Measurements from ENCODE around the gene C14orf39.

The C14orf39 gene, protein sequence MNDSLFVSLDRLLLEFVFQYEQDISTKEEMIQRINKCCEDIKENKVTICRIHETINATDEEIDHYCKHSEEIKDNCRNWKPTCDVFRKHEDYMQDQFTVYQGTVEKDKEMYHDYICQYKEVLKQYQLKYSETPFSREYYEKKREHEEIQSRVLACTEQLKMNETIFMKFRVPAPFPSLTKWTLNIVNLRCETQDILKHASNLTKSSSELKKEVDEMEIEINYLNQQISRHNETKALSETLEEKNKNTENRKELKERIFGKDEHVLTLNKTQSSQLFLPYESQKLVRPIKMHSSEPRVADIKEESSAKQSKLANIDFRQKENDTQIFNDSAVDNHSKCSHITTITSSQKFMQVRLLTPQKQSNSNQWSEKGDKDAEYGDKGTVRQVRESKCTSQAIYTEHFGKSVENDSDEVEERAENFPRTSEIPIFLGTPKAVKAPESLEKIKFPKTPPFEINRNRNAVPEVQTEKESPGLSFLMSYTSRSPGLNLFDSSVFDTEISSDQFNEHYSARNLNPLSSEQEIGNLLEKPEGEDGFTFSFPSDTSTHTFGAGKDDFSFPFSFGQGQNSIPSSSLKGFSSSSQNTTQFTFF

DNA sequence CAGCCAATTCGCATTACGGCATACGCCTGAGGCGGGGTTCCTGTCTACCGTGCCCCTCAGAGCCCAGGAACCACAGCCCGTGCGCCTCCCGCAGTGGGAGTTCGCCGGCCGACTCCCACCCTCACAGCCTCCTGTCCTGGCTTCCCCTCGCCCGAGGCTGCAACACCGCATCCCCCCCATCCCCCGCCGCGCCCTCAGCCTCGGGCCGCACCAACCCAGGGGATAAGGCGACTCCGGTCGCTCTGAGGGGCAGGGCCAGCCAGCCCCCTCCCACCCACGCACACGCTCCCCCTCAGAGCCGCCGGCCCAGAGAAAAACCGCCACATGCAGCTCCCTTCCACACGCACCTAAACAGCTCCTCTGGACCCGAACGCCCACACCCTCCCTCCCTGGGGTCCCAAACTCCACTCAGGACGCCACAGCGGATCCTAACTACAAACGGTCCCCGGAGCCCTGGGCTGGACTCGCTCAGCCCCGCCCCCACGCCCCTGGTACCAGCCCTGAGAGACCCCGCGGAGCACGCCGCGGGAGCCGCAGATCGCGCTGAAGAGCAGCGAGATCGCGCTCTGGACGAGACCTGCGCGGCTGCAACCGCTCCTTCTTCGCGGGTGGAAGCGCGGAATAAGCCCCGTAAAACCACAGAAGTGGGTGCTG is at the start of gene C14orf39:
Gene C14orf39 (minus strand): TSS at position 466 of the 654 bp plus-strand sequence. CDS start 985 bp downstream, outside the sequence.
- in situ Hi-C loops (cut with MboI; ENCODE audit: low sequenced_read_pairs): no loop called here

DNA sequence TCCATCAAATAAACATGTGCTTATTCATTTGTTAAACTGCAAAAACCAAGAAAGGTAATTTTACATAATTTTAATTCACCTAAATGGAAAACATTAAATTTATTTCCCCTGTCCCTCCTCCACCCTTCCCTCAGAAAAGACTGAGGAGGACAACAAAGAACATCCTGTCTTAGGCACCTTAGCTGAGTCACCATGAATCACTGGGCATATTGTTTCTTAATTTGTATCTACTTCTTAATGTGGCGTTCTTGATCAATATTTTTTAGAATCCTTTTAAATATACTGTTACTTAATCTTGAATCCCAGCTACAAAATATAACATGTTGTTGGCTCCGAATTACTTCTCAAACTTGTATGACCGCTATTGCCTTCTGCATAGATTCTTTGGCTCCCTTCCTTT is 46.6 kb upstream of the C14orf39 start:
- in situ Hi-C loops (cut with MboI; ENCODE audit: low sequenced_read_pairs): no loop called here

DNA sequence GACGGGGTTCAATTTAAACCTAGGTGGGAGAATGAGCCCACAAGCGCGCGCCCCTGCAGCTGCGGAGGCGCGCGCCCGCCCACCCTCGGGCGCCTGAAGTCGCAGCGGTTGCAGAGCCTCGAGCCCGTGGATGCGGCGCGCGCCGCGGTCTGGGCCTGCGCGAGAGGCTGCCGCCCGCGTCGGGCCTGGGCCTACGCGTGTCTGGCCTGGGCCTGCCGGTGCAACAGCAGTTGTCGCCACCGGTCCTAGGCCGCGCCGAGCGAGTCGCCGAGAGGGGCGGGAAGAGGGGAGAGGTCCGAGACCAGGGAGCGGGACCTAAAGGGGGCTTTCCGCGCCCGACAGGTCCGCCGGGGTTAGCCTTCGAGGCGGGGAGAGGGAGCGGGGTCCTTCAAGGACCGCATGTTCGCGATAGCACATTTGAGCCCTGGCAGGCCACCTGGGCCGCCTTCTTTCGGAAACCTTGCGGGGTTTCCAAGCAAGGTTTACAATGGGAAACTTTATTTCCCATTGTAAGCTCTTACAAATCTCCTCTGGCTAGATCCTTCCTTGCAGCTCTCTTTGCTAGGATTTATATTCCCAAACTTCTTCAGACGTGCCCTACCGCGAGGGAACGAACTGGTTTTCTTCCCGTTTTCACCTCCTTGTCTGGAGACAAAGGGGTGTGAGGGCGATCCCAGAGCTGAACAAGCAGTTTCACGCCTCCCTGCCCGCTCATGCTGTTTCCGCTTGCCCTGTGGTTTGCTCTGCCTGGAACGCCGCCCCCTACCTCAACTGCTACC is 29.8 kb upstream of the C14orf39 start:
- in situ Hi-C loops (cut with MboI; ENCODE audit: low sequenced_read_pairs): no loop called here

DNA sequence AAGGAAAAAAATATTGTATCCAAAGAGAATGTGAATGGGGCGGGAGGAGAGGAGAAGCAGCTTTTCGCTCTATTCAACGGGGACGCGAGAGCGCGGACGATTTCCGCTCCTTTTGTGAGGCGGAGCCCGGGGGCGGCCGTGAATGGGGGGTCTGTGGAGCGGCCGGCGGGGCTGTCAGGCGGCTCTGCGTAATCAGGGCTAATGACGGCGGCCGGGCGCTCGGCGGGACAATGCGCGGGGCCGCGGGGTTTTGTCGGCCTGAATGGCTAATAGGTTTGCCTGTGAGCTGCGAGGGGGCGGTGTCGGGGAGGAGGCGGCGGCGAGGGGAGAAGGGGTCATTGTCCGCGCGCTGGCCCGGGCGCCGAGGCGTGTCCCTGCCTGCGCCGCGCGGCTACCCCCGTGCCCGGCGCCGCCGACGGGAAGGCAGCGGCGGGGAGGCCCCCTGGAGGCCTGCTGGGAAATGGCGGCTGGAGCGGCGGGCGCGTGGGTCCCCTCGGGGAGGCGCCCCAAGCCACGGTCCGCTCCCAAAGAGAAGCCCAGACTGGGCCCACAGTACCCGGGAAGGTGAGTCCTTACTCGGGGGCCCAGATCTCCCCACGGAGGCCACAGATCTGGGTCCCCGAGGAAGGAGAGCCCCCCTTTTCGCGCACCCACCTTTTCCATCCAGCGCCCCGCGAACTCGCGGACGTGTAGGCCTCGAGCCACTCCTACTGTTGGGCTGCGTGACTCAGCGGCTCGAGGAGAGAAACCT is 29.1 kb upstream of the C14orf39 start:
- in situ Hi-C loops (cut with MboI; ENCODE audit: low sequenced_read_pairs): no loop called here

DNA sequence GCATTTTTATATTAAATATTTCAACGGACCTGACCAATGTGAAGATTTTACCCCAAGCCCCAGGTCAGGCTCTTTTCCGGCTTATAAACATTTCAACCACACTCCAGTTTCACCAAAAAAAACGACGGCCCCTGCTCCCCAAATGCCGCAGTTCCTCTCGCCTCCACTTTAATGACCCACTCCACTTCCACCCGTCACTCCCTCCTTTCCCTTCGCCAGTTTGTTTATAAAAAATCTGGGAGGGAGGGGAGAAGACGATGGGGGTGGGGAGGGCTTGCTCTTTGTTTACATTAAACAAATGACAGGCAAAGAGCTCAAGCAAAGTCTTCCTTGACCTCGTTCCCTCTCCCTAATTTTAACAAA is 28.5 kb upstream of the C14orf39 start:
- in situ Hi-C loops (cut with MboI; ENCODE audit: low sequenced_read_pairs): no loop called here

DNA sequence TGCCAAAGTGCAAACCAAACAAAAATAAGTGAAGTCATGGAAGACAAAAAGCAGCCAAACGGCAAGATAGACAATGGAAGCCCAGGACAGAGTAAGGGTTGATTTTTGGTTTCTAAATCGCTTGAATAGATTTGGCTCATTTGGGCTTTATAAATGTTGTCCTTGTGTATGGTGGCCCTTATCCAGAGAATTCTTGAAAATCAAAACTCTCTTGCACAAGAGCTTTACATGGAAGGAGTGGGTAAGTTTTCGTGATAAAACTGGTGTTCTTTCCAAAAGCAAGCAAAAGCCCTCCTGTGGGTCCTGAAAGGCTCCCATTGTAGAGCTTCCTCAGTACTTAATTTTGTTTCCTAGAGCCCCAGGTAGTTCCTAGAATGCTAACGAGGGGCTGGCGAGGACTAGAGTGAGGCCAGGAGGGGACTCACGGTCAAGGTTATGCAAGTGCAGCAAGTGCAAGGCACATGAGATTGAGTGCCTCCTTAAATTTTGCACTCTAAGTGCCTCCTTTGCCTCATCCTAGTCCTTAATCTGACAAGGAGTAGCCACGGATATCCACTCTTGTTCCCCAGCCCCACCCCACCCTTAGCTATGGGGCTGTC is 27.2 kb upstream of the C14orf39 start:
- in situ Hi-C loops (cut with MboI; ENCODE audit: low sequenced_read_pairs): no loop called here

DNA sequence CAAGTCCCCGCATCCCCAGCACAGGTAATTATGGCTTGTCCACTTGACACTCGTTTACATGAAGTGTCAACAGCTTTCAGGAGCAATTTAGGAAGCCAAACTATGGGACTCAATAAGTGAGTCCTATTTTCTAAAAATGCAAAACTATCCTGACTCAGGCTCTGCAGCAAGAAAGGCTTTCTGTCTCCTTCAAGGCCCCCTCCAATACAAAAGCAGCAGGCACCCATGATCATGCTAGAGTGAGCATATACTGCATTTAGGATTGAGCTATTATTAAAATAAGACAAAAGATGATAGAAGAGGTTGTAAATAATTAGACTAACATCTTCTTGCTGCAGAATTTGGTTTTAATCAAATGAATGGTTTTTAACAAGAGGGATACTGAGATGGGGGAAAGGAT is 26.3 kb upstream of the C14orf39 start:
- in situ Hi-C loops (cut with MboI; ENCODE audit: low sequenced_read_pairs): no loop called here

DNA sequence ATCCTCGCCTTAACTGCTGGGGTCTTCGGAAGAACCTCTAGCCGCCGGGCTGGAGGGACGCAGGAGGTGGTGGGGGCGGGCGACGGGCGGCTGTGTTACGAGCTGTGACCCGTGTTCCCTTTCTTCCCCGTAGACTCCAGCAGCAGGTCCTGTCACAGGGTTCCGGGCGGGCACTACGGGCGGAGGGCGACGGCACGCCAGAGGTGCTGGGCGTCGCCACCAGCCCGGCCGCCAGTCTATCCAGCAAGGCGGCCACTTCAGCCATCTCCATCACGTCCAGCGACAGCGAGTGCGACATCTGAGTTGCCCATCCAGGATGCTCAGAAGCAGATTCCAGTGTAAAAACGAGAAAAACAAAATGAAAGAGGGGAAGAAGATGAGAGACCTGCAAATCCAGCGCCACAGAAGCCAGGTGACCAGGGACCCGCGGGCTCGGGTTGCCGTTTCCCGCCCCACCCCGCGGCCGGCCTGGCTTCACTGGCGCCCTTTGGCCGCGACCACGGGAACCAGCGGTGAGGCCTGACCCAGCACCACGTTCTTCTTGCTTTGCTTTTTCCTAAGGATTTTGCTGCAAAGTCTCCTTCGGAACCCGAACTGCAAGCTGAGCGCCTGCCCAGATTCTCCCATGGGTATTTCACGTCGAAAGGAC is 25.2 kb upstream of the C14orf39 start:
- in situ Hi-C loops (cut with MboI; ENCODE audit: low sequenced_read_pairs): no loop called here

DNA sequence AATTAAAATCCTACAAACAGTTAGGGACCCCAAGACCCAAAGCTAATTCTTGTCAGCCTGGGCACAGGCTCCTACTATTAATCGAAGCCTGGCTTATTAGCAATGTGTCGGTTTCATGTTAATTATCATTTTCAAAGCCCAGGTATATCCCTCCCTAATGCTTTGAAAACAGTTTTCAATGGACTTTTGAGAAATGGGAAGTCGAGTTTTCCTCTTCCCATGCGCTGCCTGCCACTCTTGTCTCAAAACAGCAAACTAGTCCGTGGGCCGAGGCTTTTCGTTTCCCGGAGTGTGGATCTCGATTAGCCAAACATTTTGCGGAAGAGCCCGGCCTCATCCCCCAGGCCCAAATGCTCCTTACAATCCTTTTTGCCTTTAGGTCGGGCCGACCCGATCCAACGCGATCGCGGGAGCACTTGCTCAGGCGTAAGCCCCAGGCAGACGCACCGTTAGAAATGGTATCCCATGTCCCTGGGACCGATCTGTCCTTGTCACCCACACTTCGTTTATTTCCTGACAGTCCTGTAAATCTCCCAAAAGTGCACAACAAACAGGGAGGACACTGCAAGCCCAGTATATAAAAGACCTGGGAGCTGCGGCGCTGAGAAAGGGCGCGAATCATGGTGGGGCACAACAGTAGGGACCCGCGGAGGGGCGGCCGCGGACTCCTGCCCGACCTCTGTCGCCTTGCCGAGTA is 24.5 kb upstream of the C14orf39 start:
- in situ Hi-C loops (cut with MboI; ENCODE audit: low sequenced_read_pairs): no loop called here

DNA sequence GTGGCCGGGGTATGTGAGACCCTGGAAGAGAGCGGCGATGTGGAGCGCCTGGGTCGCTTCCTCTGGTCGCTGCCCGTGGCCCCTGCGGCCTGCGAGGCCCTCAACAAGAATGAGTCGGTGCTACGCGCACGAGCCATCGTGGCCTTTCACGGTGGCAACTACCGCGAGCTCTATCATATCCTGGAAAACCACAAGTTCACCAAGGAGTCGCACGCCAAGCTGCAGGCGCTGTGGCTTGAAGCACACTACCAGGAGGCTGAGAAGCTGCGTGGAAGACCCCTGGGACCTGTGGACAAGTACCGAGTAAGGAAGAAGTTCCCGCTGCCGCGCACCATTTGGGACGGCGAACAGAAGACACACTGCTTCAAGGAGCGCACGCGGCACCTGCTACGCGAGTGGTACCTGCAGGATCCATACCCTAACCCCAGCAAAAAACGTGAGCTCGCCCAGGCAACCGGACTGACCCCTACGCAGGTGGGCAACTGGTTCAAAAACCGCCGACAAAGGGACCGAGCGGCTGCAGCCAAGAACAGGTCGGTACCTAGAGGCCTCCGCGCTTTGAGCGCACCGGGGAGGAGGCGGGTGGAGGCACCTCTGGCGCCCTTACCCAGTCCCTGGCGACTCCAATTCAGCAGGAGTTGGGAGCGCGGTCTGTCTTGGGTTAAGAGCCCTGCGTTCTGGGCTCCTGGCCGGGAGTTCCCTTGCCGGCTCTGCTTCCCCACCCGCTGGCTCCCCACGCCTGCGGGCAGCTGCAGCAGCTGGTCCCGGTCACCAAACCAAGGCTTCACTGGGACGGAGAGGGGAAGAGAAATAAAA is 23.8 kb upstream of the C14orf39 start:
- in situ Hi-C loops (cut with MboI; ENCODE audit: low sequenced_read_pairs): no loop called here

DNA sequence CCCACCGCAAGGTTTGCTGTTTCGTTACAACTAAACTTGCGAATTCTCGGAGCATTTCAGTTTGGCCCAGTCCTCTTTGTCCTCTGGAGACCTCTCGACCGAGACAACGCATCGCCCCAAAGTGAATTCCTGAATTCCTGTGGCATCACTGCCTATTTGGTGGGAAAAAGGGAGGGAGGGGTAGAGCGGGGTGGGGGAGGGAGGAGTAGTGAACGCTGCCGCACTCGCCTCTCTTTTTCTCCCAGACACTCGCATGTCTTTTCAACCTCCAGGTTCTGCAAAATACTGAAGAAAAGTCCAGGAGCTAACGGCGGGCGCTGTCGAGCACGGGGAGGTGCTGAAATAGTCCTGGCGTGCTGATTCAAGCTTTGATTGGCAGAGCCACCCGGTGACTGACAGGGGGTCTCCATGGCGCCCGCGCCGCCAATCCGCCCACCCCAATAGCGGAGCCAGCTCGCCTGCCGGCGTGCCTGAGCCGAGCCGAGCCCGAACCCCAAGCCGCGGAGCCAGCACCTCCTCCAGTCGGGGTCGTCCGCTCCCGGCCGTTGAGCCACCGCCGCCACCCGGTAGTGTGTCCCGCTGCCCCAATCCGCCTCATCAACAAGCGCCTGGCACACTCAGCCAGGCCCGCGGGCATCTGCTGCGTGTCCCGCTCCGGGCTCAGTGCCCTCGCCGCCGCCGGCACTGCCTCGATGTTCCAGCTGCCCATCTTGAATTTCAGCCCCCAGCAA is 23.0 kb upstream of the C14orf39 start, which contains the start of gene SIX6:
Gene SIX6 (plus strand): TSS at position 440 of the 731 bp plus-strand sequence. CDS start 253 bp downstream, at position 693.
- in situ Hi-C loops (cut with MboI; ENCODE audit: low sequenced_read_pairs): no loop called here

DNA sequence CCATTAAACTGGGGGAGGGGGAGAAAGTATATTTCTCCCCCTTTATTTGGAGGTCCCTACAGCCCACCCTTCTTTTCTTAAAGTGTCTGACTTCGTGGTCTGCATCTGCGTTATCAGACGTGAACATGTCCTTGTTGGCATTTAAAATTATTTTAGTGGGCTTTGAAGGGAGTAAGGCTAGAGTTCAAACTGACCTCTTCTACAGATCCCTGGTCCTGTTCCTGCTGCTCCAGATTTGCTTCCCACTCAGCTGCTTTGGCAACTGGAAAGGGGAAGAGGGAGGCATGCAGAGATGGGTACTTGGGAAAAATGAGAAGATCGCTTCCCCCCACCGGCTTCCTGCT is 22.5 kb upstream of the C14orf39 start:
- in situ Hi-C loops (cut with MboI; ENCODE audit: low sequenced_read_pairs): no loop called here

DNA sequence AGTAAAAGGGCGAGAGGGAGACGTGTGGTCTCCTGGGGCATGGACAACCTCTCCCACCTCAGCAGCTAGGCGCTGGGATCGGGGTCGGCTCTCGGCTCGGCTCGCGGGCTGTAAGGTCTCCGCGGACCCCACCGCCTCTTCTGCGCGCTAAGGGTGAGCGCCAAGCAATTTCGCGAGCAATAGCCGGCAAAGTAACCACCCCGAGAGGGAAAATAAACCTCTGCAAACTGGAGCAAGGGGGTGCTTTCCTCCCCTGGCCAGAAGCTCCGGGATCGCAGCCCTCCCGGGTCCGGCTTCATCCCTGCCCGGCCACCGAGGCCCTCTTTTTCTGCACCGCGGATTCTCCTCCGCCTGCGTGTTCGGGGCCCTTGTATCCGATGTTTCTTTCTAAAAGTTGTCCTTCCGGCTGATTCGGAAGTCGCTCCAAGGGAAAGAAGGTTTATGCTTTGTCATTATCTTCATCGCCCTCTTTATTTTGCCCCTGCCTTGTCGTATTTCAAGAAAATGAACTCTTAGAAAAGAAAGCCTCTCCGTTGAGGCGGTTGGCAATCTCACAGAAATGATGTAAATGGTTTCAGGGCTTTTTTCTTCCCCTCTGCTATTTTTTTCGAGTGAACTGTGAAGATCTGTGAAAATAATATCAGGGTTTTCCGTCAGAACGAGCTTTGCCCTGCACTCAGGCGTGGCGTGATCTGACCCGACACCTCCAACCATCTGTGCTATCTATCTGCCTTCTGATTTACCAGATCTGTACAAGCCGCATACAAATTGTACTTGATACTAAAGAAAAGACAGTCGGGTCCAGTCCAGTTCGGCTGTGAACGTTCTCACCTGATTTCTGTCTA is 21.3 kb upstream of the C14orf39 start:
- in situ Hi-C loops (cut with MboI; ENCODE audit: low sequenced_read_pairs): no loop called here

DNA sequence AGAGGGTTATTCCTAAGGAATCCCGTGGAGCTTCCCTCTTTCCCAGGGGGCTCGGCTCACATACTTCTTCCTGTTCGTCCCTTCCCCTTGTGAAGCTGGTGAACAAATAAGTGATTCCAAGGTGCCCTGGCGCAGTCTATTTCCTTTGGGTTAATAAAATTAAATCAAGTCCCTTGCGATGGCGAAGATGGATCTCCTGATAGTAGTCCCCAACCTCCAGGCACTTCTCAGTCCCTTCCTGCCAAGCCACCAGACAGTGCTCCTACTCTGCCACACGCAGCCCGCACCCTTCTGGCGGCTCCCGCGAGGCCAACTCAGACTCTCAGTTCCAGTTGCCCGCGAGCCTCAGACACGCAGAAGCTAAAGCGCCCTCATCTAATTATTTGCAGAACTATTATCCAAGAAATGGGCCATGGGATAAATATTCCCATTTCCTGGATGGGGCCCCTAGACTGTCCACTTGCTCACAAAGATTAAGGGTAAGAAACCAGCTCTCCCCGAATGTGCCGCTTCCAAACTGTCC is 20.7 kb upstream of the C14orf39 start:
- in situ Hi-C loops (cut with MboI; ENCODE audit: low sequenced_read_pairs): no loop called here

DNA sequence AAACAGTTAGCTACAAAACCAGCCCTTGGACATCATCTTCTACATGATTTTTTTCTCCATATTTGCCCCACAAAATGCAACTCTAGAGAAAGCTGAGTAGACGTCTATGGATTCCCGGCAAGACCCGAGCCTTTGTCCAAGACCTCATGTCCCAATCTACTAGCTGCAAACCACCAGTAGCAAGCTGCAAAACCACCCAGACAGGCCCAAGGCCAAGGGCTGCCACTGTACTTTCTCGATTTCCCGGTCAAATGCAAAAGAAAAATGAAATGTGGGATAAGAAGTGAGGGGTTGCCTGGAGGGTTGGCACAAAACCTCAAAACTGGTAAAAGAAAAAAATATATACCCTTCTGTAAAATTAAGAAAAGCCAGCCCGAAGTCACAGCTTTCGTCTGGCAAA is 20.1 kb upstream of the C14orf39 start:
- in situ Hi-C loops (cut with MboI; ENCODE audit: low sequenced_read_pairs): no loop called here

DNA sequence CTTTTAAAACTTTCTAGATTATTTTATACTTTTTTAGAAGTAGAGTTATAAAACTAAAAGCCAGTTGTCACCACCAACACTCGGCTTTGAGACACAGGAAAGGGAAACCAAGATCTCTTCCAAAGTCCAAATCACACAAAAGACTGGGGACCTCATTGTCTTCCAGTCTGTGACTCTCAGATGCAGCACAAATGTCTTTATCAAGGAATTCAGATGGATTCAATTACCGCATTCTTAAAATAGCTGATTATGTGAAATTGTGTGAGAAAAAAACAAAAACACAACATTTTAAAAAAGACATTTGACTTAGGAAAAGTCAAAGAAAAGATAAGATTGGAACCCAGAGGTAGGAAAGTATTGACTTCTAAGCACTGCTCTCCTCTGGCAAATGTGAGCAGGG is 19.6 kb upstream of the C14orf39 start:
- in situ Hi-C loops (cut with MboI; ENCODE audit: low sequenced_read_pairs): no loop called here

DNA sequence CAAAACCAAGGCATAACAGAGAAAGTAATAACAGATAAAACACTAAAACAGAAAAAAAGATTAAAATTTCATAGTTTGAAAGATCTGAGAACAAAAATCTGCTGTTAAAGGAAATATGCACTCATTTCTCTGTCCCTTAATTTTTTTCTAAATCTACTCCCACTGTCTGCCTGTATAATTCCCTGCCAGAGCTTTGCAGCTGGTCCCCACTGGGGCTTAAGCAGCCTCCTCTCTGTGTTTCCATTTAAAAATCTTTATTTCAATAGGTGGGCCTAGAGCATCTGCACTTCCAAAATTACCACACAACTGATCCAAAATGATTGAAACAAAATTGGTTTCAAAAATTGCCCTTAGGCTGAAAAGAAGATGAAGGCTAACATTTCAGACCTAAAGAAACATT is 16.7 kb upstream of the C14orf39 start:
- in situ Hi-C loops (cut with MboI; ENCODE audit: low sequenced_read_pairs): no loop called here

All from HL-60/S4 treated with phorbol 12-myristate 13-acetate at 8.2 ng/mL for 4 days and 3 days (cell line).